ENCODE data around the gene KDM6A. TPM values are rescaled to one million over a fixed set of nuclear protein-coding genes. Genes with fewer than 3 reads are reported as not detected.

Gene KDM6A
- total and polyA plus RNA-seq, 4 experiments from 2014 or later = 12.5 to 51.2 (median 34.3) TPM

- Histone ChIP-seq H3K4me1 (ENCODE audit: insufficient read depth, low read length) (peaks cover 45% of the 10 kb centered on the region), H3K27me3 (ENCODE audit: insufficient read depth, low read length) (no peaks in the 10 kb centered on the region), H3K36me3 (ENCODE audit: insufficient read depth, low read length) (no peaks in the 10 kb centered on the region), H3K27ac (ENCODE audit: low read depth, low read length) (no peak overlapping the region), H3K4me3 (ENCODE audit: low read length in 2 of 2) (no peak overlapping the region), H3K9me3 (ENCODE audit: control insufficient read depth in 1 of 2, low read length in 2 of 2) (no peaks in the 10 kb centered on the region)
- H3K27me3 Mint-ChIP-seq = no peaks in the 10 kb centered on the region
- H3K4me1 Mint-ChIP-seq = peaks cover 36 to 90% (median 62%) of the 10 kb centered on the region in 4 donors
- ChIA-PET CTCF (ENCODE audit: partially characterized antibody) (no interaction called here), POLR2A (ENCODE audit: partially characterized antibody) (no interaction called here)
- peaks cover 0 to 1% (median 0%) of the 10 kb centered on the region in 8 donors for H3K9me3 Mint-ChIP-seq
- peaks cover 0 to 4% of the 10 kb centered on the region in 2 donors for H3K36me3 Mint-ChIP-seq
- DNase-seq = peak in 1 of 5 donors; percentile 13
- peak overlapping the region in 7 of 8 donors; percentile 47 to 73 (median 62) for H3K4me3 Mint-ChIP-seq
- intact Hi-C loops (cut with micrococcal nuclease) = no loop called here
- peak overlapping the region in 4 of 7 donors; percentile 11 to 81 (median 62) for H3K27ac Mint-ChIP-seq
Measured at GRCh38 chrX:44922980-44923379, 50.0 kb downstream of the KDM6A start.

- Mint-ChIP-seq H3K4me3 (peak overlapping the region in 3 of 8 donors; percentile 10 to 43 (median 13)), H3K4me1 (peaks cover 31 to 86% (median 63%) of the 10 kb centered on the region in 4 donors), H3K36me3 (peaks cover 4 to 12% of the 10 kb centered on the region in 2 donors), H3K9me3 (peaks cover 0 to 5% (median 0%) of the 10 kb centered on the region in 8 donors), H3K27me3 (no peaks in the 10 kb centered on the region), H3K27ac (peak overlapping the region in 1 of 7 donors; percentile 19)
- no peaks in the 10 kb centered on the region for H3K36me3 ChIP-seq (ENCODE audit: insufficient read depth, low read length)
- no peak overlapping the region for H3K27ac ChIP-seq (ENCODE audit: low read depth, low read length)
- ChIA-PET POLR2A (ENCODE audit: partially characterized antibody) (no interaction called here), CTCF (ENCODE audit: partially characterized antibody) (no interaction called here)
- no peaks in the 10 kb centered on the region for H3K9me3 ChIP-seq (ENCODE audit: control insufficient read depth in 1 of 2, low read length in 2 of 2)
- no peak overlapping the region for H3K4me3 ChIP-seq (ENCODE audit: low read length in 2 of 2)
- intact Hi-C loops (cut with micrococcal nuclease) = no loop called here
- H3K27me3 ChIP-seq (ENCODE audit: insufficient read depth, low read length) = no peaks in the 10 kb centered on the region
- H3K4me1 ChIP-seq (ENCODE audit: insufficient read depth, low read length) = peaks cover 47% of the 10 kb centered on the region
- no peak for DNase-seq
Measured at GRCh38 chrX:44927398-44927797, 54.4 kb downstream of the KDM6A start.

GRCh38 chrX:44931441-44931973, 58.5 kb downstream of the KDM6A start:
- H3K4me3 Mint-ChIP-seq = peak overlapping the region in 1 of 8 donors; percentile 0
- no peak overlapping the region for H3K4me3 ChIP-seq (ENCODE audit: low read length in 2 of 2)
- intact Hi-C loops (cut with micrococcal nuclease) = no loop called here
- H3K9me3 ChIP-seq (ENCODE audit: control insufficient read depth in 1 of 2, low read length in 2 of 2) = no peaks in the 10 kb centered on the region
- no peak overlapping the region for H3K27ac ChIP-seq (ENCODE audit: low read depth, low read length)
- DNase-seq = no peak
- no peaks in the 10 kb centered on the region for H3K36me3 ChIP-seq (ENCODE audit: insufficient read depth, low read length)
- no peaks in the 10 kb centered on the region for H3K27me3 ChIP-seq (ENCODE audit: insufficient read depth, low read length)
- peaks cover 0 to 5% (median 0%) of the 10 kb centered on the region in 8 donors for H3K9me3 Mint-ChIP-seq
- H3K4me1 ChIP-seq (ENCODE audit: insufficient read depth, low read length) = peaks cover 43% of the 10 kb centered on the region
- H3K4me1 Mint-ChIP-seq = peaks cover 35 to 86% (median 66%) of the 10 kb centered on the region in 4 donors
- H3K36me3 Mint-ChIP-seq = peaks cover 4 to 8% of the 10 kb centered on the region in 2 donors
- CTCF ChIA-PET (ENCODE audit: partially characterized antibody) = no interaction called here
- POLR2A ChIA-PET (ENCODE audit: partially characterized antibody) = no interaction called here
- H3K27ac Mint-ChIP-seq = no peak overlapping the region
- no peaks in the 10 kb centered on the region for H3K27me3 Mint-ChIP-seq

GRCh38 chrX:44935172-44935571, 62.2 kb downstream of the KDM6A start:
- Mint-ChIP-seq H3K4me1 (peaks cover 40 to 85% (median 62%) of the 10 kb centered on the region in 4 donors), H3K4me3 (peak overlapping the region in 2 of 8 donors; percentile 25 to 54)
- intact Hi-C loops (cut with micrococcal nuclease) = no loop called here

GRCh38 chrX:44935640-44936039, 62.7 kb downstream of the KDM6A start:
- Mint-ChIP-seq H3K9me3 (no peaks in the 10 kb centered on the region), H3K4me1 (peaks cover 40 to 90% (median 62%) of the 10 kb centered on the region in 4 donors), H3K36me3 (peaks cover 0 to 13% of the 10 kb centered on the region in 2 donors), H3K4me3 (no peak overlapping the region), H3K27me3 (no peaks in the 10 kb centered on the region), H3K27ac (peak overlapping the region in 1 of 7 donors; percentile 15)
- Histone ChIP-seq H3K36me3 (ENCODE audit: insufficient read depth, low read length) (no peaks in the 10 kb centered on the region), H3K9me3 (ENCODE audit: control insufficient read depth in 1 of 2, low read length in 2 of 2) (no peaks in the 10 kb centered on the region), H3K4me3 (ENCODE audit: low read length in 2 of 2) (no peak overlapping the region), H3K27ac (ENCODE audit: low read depth, low read length) (no peak overlapping the region), H3K27me3 (ENCODE audit: insufficient read depth, low read length) (no peaks in the 10 kb centered on the region), H3K4me1 (ENCODE audit: insufficient read depth, low read length) (peaks cover 52% of the 10 kb centered on the region)
- POLR2A ChIA-PET (ENCODE audit: partially characterized antibody) = no interaction called here
- intact Hi-C loops (cut with micrococcal nuclease) = no loop called here
- no peak for DNase-seq
- CTCF ChIA-PET (ENCODE audit: partially characterized antibody) = no interaction called here

More at GRCh38 chrX:44935172-44935571, 62.2 kb downstream of the KDM6A start:
- no peaks in the 10 kb centered on the region for H3K27me3 Mint-ChIP-seq
- CTCF ChIA-PET (ENCODE audit: partially characterized antibody) = no interaction called here
- no peak for DNase-seq
- POLR2A ChIA-PET (ENCODE audit: partially characterized antibody) = no interaction called here
- no peak overlapping the region for H3K4me3 ChIP-seq (ENCODE audit: low read length in 2 of 2)
- no peak overlapping the region for H3K27ac Mint-ChIP-seq
- H3K27me3 ChIP-seq (ENCODE audit: insufficient read depth, low read length) = no peaks in the 10 kb centered on the region
- H3K36me3 ChIP-seq (ENCODE audit: insufficient read depth, low read length) = no peaks in the 10 kb centered on the region
- H3K4me1 ChIP-seq (ENCODE audit: insufficient read depth, low read length) = peaks cover 52% of the 10 kb centered on the region
- H3K27ac ChIP-seq (ENCODE audit: low read depth, low read length) = no peak overlapping the region
- H3K9me3 ChIP-seq (ENCODE audit: control insufficient read depth in 1 of 2, low read length in 2 of 2) = no peaks in the 10 kb centered on the region
- peaks cover 0 to 9% of the 10 kb centered on the region in 2 donors for H3K36me3 Mint-ChIP-seq
- no peaks in the 10 kb centered on the region for H3K9me3 Mint-ChIP-seq

GRCh38 chrX:44937606-44938005, 64.6 kb downstream of the KDM6A start:
- Mint-ChIP-seq H3K36me3 (peaks cover 2 to 17% of the 10 kb centered on the region in 2 donors), H3K27ac (peak overlapping the region in 5 of 7 donors; percentile 21 to 61 (median 47)), H3K4me1 (peaks cover 38 to 78% (median 58%) of the 10 kb centered on the region in 4 donors), H3K27me3 (no peaks in the 10 kb centered on the region), H3K4me3 (peak overlapping the region in 6 of 8 donors; percentile 1 to 75 (median 59)), H3K9me3 (no peaks in the 10 kb centered on the region)
- intact Hi-C loops (cut with micrococcal nuclease) = no loop called here
- no peak overlapping the region for H3K27ac ChIP-seq (ENCODE audit: low read depth, low read length)
- POLR2A ChIA-PET (ENCODE audit: partially characterized antibody) = no interaction called here
- CTCF ChIA-PET (ENCODE audit: partially characterized antibody) = interaction anchor here (0.9 kb wide), 1 partner anchor 132 kb away, joined by 3 read pairs; no protein-coding TSS in a partner anchor
- no peaks in the 10 kb centered on the region for H3K27me3 ChIP-seq (ENCODE audit: insufficient read depth, low read length)
- DNase-seq = no peak
- H3K4me1 ChIP-seq (ENCODE audit: insufficient read depth, low read length) = peaks cover 48% of the 10 kb centered on the region
- no peaks in the 10 kb centered on the region for H3K9me3 ChIP-seq (ENCODE audit: control insufficient read depth in 1 of 2, low read length in 2 of 2)
- H3K4me3 ChIP-seq (ENCODE audit: low read length in 2 of 2) = no peak overlapping the region
- no peaks in the 10 kb centered on the region for H3K36me3 ChIP-seq (ENCODE audit: insufficient read depth, low read length)

- Mint-ChIP-seq H3K36me3 (peaks cover 2 to 20% of the 10 kb centered on the region in 2 donors), H3K4me3 (peak overlapping the region in 4 of 8 donors; percentile 26 to 75 (median 52)), H3K4me1 (peaks cover 38 to 77% (median 58%) of the 10 kb centered on the region in 4 donors), H3K27ac (peak overlapping the region in 5 of 7 donors; percentile 21 to 78 (median 74)), H3K27me3 (no peaks in the 10 kb centered on the region), H3K9me3 (no peaks in the 10 kb centered on the region)
- H3K4me3 ChIP-seq (ENCODE audit: low read length in 2 of 2) = no peak overlapping the region
- no peak overlapping the region for H3K27ac ChIP-seq (ENCODE audit: low read depth, low read length)
- H3K27me3 ChIP-seq (ENCODE audit: insufficient read depth, low read length) = no peaks in the 10 kb centered on the region
- intact Hi-C loops (cut with micrococcal nuclease) = no loop called here
- CTCF ChIA-PET (ENCODE audit: partially characterized antibody) = interaction anchor here (0.9 kb wide), 1 partner anchor 132 kb away, joined by 3 read pairs; no protein-coding TSS in a partner anchor
- no peaks in the 10 kb centered on the region for H3K36me3 ChIP-seq (ENCODE audit: insufficient read depth, low read length)
- H3K9me3 ChIP-seq (ENCODE audit: control insufficient read depth in 1 of 2, low read length in 2 of 2) = no peaks in the 10 kb centered on the region
- POLR2A ChIA-PET (ENCODE audit: partially characterized antibody) = no interaction called here
- no peak for DNase-seq
- H3K4me1 ChIP-seq (ENCODE audit: insufficient read depth, low read length) = peaks cover 48% of the 10 kb centered on the region
Measured at GRCh38 chrX:44938111-44938510, 65.1 kb downstream of the KDM6A start.
